GM13976 (cell line): ENCODE measurements around the gene ADSS1.

ENCODE experiments used
- DNase-seq: peaks from one replicate; pipeline ENCODE4 v3.0.0; 2012; ENCODE audit warnings: low spot score
- in situ Hi-C: fragments of 300-500 bp; cut with MboI; formaldehyde crosslinking; loops from one replicate; pipeline ENCODE4 v1.12.0; 2022; ENCODE audit warnings: low sequenced_read_pairs, mixed read lengths, inconsistent platforms; ENCODE audit not compliant: unreplicated experiment
- TF ChIP-seq, protein P1 (sequence below): IDR thresholded peaks from 2 replicates; pipeline ENCODE4 v1.5.1; 2012; ENCODE audit warnings: borderline replicate concordance, mild to moderate bottlenecking; ENCODE audit not compliant: insufficient read depth; ENCODE audit errors: extremely low read depth, missing control alignments, control extremely low read depth

The ADSS1 gene

DNA sequence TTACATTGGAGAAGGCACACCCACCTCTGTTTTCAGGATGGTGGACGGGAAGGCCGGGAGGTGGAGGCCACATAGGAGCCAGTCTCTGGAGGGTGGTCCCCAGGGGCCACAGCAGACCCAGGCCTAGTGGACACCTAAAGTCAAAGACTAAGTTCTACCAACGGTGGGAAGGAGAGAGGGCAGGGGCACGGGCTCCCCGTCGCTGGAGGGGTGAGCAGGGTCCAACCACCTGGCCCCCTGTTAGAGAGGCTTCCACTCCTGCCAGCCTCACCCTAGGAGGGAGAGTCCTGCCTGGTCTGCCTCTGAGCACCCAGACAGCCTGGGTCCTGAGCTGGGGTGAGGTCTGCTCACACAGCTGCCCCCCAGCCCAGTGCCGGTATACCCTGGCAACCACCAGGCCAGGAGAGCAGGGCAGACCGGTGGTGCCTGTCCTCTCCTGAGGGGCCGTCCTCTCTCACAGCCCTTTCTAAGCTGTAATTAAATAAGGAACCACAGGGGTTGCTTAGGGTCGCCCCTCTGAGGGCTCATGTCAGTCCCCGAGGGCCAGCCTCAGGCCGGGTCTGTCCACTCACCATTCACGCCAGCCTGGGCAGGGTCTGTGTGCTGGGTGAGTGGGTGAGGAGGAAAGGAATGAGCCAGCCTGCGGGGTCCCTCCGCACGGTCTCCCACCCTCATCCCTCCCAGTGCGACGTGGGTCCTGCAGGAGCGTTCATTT is 32.3 kb upstream of the ADSS1 start:
- in situ Hi-C loops, result no loop called here
- TF ChIP-seq, protein P1, sequence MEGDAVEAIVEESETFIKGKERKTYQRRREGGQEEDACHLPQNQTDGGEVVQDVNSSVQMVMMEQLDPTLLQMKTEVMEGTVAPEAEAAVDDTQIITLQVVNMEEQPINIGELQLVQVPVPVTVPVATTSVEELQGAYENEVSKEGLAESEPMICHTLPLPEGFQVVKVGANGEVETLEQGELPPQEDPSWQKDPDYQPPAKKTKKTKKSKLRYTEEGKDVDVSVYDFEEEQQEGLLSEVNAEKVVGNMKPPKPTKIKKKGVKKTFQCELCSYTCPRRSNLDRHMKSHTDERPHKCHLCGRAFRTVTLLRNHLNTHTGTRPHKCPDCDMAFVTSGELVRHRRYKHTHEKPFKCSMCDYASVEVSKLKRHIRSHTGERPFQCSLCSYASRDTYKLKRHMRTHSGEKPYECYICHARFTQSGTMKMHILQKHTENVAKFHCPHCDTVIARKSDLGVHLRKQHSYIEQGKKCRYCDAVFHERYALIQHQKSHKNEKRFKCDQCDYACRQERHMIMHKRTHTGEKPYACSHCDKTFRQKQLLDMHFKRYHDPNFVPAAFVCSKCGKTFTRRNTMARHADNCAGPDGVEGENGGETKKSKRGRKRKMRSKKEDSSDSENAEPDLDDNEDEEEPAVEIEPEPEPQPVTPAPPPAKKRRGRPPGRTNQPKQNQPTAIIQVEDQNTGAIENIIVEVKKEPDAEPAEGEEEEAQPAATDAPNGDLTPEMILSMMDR, result no peak
- no peak for DNase-seq

DNA sequence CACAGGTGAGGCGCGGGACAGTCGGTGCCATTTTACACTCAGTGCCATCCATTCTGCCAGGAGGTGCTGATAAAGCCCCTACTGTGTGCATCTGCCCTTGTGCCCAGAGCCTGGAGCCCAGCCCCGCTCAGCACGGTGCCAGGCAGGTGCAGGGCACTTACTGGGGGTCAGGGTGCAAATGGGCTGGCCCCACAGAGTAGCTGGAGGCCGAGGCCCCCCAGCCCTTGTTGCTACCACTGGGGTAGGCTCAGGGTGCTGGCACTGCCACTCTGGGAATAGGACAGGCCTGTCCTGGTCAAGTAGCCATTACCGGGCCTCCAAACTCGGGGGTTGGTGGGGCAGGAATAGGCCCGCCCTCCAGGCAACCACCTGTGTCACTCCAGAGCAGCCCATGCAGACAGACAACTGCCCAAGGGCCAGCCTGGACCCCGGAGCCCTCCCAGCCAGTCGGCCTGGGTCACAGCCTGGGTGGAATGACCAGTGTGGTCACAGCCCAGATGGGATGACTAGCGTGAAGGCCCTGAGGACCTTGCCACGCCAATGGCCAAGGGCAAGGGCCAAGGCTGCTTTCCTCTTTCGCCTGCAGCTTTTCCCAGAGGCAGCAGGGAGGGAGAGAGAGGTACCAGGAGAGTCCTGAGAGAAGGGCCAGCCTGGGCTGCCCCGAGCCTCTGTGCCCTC is 31.6 kb upstream of the ADSS1 start:
- TF ChIP-seq, protein P1, result no peak
- no peak for DNase-seq
- in situ Hi-C loops, result no loop called here

DNA sequence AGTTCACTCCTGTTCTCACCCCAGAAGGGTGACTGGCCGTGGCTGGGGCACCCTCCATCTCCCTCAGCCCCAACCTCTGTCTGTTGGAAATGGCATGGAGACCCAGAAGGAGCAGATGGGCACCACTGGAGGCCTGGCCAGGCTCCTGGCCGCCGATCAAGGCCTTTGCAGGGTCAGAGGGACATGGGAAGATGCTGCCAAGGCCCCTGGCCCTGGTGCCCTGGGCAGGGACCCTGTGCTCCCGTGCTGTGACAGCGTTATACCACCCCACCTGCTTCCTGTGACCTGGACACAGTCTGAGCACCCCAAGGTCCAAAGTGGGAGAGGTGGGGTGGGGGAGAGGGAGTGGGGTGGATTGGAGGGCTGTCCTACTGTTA is 31.1 kb upstream of the ADSS1 start:
- TF ChIP-seq, protein P1, result no peak
- in situ Hi-C loops, result no loop called here
- DNase-seq, result no peak

DNA sequence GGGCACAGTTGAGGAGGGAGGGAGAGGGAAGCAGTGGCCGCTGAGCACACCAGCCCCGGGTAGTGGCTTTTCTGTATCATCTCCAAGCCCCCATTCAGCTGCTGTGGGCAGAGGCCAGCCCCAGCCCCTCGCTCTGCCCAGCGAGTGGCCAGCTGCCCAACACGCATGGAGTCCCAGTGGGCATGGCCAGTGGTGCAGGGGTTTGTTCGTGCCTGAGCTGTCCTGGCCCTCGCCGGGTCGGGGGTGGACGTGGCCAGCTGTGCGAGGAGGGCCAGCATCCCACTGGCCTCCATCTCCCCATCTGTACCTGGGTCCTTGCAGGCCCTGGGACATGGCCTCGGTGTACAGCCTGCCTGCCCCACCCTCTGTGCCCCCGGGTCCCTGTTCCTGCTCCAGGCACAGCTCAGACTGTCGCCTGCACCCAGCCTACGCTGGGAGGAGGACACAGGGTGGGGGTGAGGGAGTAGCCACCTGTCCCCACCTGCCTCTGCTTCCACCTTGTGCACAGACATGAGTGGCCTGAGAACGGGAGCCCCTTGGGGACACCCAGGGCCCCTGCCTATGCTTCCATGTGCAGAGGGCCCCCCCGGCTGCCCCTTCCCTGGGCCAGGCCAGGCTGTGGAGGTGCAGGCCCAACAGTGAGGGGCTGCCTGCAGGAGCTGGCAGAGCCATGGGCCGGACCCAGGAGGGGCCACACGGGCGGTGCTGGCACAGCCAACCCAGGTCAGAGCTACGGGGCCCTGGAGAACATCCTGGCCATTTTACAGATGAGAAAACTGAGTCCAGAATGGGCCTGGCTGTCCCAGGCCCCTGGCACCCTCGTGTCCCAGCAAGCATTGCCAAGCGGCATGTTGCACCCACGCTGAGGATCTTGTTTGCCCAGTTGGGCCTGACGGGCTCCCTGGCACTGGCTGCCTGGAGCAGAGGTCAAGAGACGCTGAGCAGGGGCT is 30.3 kb upstream of the ADSS1 start:
- no peak for DNase-seq
- TF ChIP-seq, protein P1, result no peak
- in situ Hi-C loops, result no loop called here

DNA sequence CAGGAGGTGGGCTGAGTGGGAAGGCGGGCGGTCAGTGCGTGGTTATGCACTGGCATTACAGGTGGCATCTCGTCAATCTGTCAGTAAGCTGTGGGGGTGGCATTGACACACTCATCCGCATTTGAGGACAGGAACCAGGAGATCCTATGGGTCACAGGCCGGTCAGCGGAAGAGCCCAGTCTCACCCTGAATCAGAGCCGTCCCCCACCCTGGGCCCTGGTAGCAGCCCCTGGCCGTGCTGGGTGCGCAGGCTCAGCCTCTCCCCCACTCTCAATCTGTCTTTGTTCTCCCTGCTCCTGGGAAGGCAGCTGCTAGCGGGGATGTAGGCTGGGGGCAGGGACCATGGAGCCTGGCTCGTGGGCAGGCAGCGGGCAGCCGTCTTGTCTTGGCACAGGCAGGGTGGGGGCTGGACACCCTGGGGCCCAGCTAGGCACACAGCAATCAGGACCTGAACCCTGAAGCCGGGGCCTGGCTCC is 29.5 kb upstream of the ADSS1 start:
- no peak for DNase-seq
- TF ChIP-seq, protein P1, result no peak
- in situ Hi-C loops, result no loop called here

DNA sequence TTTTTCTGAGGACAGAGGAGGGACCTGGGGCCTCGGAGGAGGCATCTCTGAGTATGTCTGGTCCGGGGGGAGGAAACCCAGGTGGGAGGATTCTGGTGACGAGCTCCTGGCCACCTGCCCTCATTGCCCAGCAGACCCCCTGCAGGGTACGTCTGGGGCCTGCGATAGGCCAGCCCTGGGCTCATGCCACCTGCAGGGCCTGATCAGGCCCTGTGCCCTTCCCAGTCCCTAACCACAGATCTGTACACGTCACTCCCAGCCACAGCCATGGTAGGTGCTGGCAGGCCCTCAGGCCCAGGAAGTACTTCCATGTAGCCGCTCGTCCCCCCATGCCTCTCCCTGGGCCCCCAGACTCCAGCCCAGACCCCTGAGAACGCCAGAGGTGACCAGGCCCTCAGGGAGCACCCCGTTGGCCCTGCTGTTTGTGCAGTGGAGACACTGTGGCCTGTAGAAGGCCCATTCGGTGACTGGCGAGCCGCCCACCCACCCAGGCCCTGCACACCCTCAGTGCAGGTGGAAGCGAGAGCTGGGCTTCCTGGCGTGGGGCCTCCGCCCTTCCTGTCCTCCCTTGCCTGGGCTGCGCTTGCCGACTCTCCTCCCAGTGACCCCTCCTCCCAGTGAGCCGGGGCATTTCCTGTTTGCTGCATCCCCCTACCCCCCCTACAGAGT is 28.9 kb upstream of the ADSS1 start:
- in situ Hi-C loops, result no loop called here
- no peak for DNase-seq
- TF ChIP-seq, protein P1, result no peak
